Rectal smooth muscle tissue (tissue), 1 donor: ENCODE results near the gene GPR108.
"Not testable (repeated sequence)": the region's sequence is repeated elsewhere in the genome, so short reads cannot be mapped to it uniquely, and the experiment has no call there.

Experiments
- H3K27ac ChIP-seq: one replicate; pipeline ENCODE4 v1.7.0; 2013; ENCODE audit warnings: low read depth, low read length, inconsistent platforms
- H3K27me3 ChIP-seq: one replicate; pipeline ENCODE4 v1.7.0; 2013; ENCODE audit warnings: low read length; ENCODE audit not compliant: control insufficient read depth, insufficient read depth
- H3K36me3 ChIP-seq: one replicate; pipeline ENCODE4 v1.7.0; 2013; ENCODE audit warnings: low read length; ENCODE audit not compliant: control insufficient read depth, insufficient read depth
- H3K4me1 ChIP-seq: one replicate; pipeline ENCODE4 v1.7.0; 2013; ENCODE audit warnings: low read length; ENCODE audit not compliant: control insufficient read depth, insufficient read depth
- H3K4me3 ChIP-seq: one replicate; pipeline ENCODE4 v1.7.0; 2013; ENCODE audit warnings: low read length
- H3K9ac ChIP-seq: one replicate; pipeline ENCODE4 v1.7.0; 2013; ENCODE audit warnings: low read length

GPR108 gene

GRCh38 chr19:6712692-6713670 lies 24.4 kb downstream of the GPR108 start:
- Histone ChIP-seq H3K27me3 (no peaks in the 10 kb centered on the region), H3K36me3 (no peaks in the 10 kb centered on the region), H3K4me3 (no peak overlapping the region), H3K9ac (no peak overlapping the region), H3K4me1 (no peaks in the 10 kb centered on the region), H3K27ac (no peak overlapping the region)

- Histone ChIP-seq H3K4me1 (no peaks in the 10 kb centered on the region), H3K4me3 (no peak overlapping the region), H3K9ac (no peak overlapping the region), H3K27me3 (no peaks in the 10 kb centered on the region), H3K27ac (no peak overlapping the region), H3K36me3 (no peaks in the 10 kb centered on the region)
Measured at GRCh38 chr19:6712231-6712630, 25.1 kb downstream of the GPR108 start.

GRCh38 chr19:6711605-6712004 lies 25.8 kb downstream of the GPR108 start:
- Histone ChIP-seq H3K36me3 (no peaks in the 10 kb centered on the region), H3K4me1 (no peaks in the 10 kb centered on the region), H3K4me3 (no peak overlapping the region), H3K9ac (no peak overlapping the region), H3K27me3 (no peaks in the 10 kb centered on the region), H3K27ac (no peak overlapping the region)

GRCh38 chr19:6711078-6711361 lies 26.4 kb downstream of the GPR108 start:
- Histone ChIP-seq H3K27ac (no peak overlapping the region), H3K27me3 (no peaks in the 10 kb centered on the region), H3K4me1 (no peaks in the 10 kb centered on the region), H3K36me3 (no peaks in the 10 kb centered on the region), H3K4me3 (no peak overlapping the region), H3K9ac (no peak overlapping the region)

- no peaks in the 10 kb centered on the region for H3K27me3 ChIP-seq
- H3K4me3 ChIP-seq = no peak overlapping the region
Measured at GRCh38 chr19:6710273-6711077, 26.9 kb downstream of the GPR108 start.

GRCh38 chr19:6709549-6709948 lies 27.8 kb downstream of the GPR108 start:
- Histone ChIP-seq H3K27ac (no peak overlapping the region), H3K27me3 (no peaks in the 10 kb centered on the region), H3K4me1 (no peaks in the 10 kb centered on the region), H3K36me3 (no peaks in the 10 kb centered on the region), H3K9ac (no peak overlapping the region), H3K4me3 (no peak overlapping the region)

More at GRCh38 chr19:6710273-6711077, 26.9 kb downstream of the GPR108 start:
- H3K9ac ChIP-seq = no peak overlapping the region
- H3K27ac ChIP-seq = no peak overlapping the region
- H3K4me1 ChIP-seq = no peaks in the 10 kb centered on the region
- no peaks in the 10 kb centered on the region for H3K36me3 ChIP-seq

GRCh38 chr19:6708913-6709312 lies 28.5 kb downstream of the GPR108 start:
- not testable (repeated sequence) for H3K4me1 ChIP-seq, H3K27ac ChIP-seq, H3K27me3 ChIP-seq, H3K36me3 ChIP-seq, H3K4me3 ChIP-seq, H3K9ac ChIP-seq

- no peaks in the 10 kb centered on the region for H3K4me1 ChIP-seq
- H3K36me3 ChIP-seq = no peaks in the 10 kb centered on the region
- no peak overlapping the region for H3K4me3 ChIP-seq
- no peak overlapping the region for H3K9ac ChIP-seq
- H3K27ac ChIP-seq = no peak overlapping the region
- H3K27me3 ChIP-seq = no peaks in the 10 kb centered on the region
Measured at GRCh38 chr19:6708346-6708745, 29.0 kb downstream of the GPR108 start.

- Histone ChIP-seq H3K27me3 (no peaks in the 10 kb centered on the region), H3K9ac (no peak overlapping the region), H3K27ac (no peak overlapping the region), H3K4me3 (no peak overlapping the region), H3K4me1 (no peaks in the 10 kb centered on the region), H3K36me3 (no peaks in the 10 kb centered on the region)
Measured at GRCh38 chr19:6707658-6708018, 29.7 kb downstream of the GPR108 start.

GRCh38 chr19:6707011-6707657 lies 30.2 kb downstream of the GPR108 start:
- no peaks in the 10 kb centered on the region for H3K36me3 ChIP-seq
- H3K27me3 ChIP-seq = no peaks in the 10 kb centered on the region
- no peaks in the 10 kb centered on the region for H3K4me1 ChIP-seq
- H3K27ac ChIP-seq = no peak overlapping the region
- H3K4me3 ChIP-seq = no peak overlapping the region
- no peak overlapping the region for H3K9ac ChIP-seq

- Histone ChIP-seq H3K4me3 (no peak overlapping the region), H3K27me3 (no peaks in the 10 kb centered on the region), H3K27ac (no peak overlapping the region), H3K4me1 (no peaks in the 10 kb centered on the region), H3K9ac (no peak overlapping the region), H3K36me3 (no peaks in the 10 kb centered on the region)
Measured at GRCh38 chr19:6706633-6706958, 30.8 kb downstream of the GPR108 start.

- no peaks in the 10 kb centered on the region for H3K4me1 ChIP-seq
- H3K27me3 ChIP-seq = no peaks in the 10 kb centered on the region
- no peak overlapping the region for H3K9ac ChIP-seq
- no peak overlapping the region for H3K27ac ChIP-seq
- H3K36me3 ChIP-seq = no peaks in the 10 kb centered on the region
- H3K4me3 ChIP-seq = no peak overlapping the region
Measured at GRCh38 chr19:6705931-6706632, 31.3 kb downstream of the GPR108 start.
